GM06990 (cell line): ENCODE results near the gene DOCK4.

ENCODE experiments used
- DNase-seq: peaks from one replicate; pipeline ENCODE4 v3.0.0-alpha.2; 2011; ENCODE audit not compliant: insufficient read length; ENCODE audit errors: extremely low read depth
- H3K27me3 ChIP-seq: replicated peaks from 2 replicates; pipeline ENCODE4 v1.6.0; 2011; ENCODE audit warnings: low read length; ENCODE audit not compliant: control insufficient read depth, insufficient read depth
- H3K36me3 ChIP-seq: 2 replicates; pipeline ENCODE4 v1.5.1; 2011; ENCODE audit warnings: low read length; ENCODE audit not compliant: control insufficient read depth, insufficient read depth
- H3K4me3 ChIP-seq: replicated peaks from 2 replicates; pipeline ENCODE4 v1.5.1; 2011; ENCODE audit warnings: low read depth, mild to moderate bottlenecking, control low read depth, low read length
- CTCF ChIP-seq: IDR thresholded peaks from 2 replicates; pipeline ENCODE4 v1.5.1; 2011; ENCODE audit warnings: low read length, control low read depth, mild to moderate bottlenecking, inconsistent platforms; ENCODE audit not compliant: insufficient read depth, poor library complexity, severe bottlenecking

Gene DOCK4

DNA sequence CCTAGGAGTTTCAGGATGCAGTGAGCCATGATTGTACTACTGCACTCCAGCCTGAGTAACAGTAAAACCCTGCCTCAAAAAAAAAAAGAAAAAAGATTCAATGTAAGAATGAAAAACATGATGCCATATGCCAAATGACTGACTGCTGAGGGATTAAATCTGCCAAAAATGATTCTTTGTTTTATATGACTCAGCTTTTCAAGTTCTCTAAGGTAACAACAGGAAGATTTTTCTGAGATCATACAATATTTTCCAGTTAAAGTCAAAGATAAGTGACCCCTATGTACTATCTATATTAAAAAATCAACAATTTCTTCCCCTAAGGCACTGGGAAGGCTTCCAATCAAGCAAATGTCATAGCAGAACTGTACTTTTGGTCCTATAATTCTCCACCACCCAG lies 372.7 kb downstream of the DOCK4 start:
- no peak for TF ChIP-seq CTCF
- Histone ChIP-seq H3K27me3 (no peaks in the 10 kb centered on the region), H3K36me3 (no peaks in the 10 kb centered on the region), H3K4me3 (no peak overlapping the region)
- DNase-seq, result no peak

DNA sequence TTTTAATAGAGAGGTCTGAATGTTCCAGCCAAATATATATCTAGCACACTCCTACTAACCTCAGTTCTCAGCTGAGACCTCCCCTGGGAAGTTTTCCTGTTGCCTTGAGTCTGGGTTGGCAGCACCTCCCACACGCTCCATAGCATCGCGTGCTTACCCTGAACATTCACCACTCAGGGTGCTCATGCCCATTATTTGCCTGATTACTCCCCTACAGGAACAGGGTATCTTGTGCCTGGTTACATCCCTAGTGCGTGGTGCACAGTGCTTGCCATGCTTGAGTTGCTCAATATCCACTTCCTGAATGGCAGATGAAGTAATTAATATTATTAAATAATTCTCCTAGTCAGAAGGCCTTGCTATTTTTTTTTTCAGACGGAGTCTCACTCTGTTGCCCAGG lies 374.0 kb downstream of the DOCK4 start:
- H3K27me3 ChIP-seq, result no peaks in the 10 kb centered on the region
- H3K36me3 ChIP-seq, result no peaks in the 10 kb centered on the region
- H3K4me3 ChIP-seq, result no peak overlapping the region
- no peak for TF ChIP-seq CTCF
- DNase-seq, result no peak

GRCh38 chr7:111829221-111829620 lies 377.0 kb downstream of the DOCK4 start:
- H3K36me3 ChIP-seq, result no peaks in the 10 kb centered on the region
- no peak overlapping the region for H3K4me3 ChIP-seq
- TF ChIP-seq CTCF, result no peak
- no peak for DNase-seq
- no peaks in the 10 kb centered on the region for H3K27me3 ChIP-seq

DNA sequence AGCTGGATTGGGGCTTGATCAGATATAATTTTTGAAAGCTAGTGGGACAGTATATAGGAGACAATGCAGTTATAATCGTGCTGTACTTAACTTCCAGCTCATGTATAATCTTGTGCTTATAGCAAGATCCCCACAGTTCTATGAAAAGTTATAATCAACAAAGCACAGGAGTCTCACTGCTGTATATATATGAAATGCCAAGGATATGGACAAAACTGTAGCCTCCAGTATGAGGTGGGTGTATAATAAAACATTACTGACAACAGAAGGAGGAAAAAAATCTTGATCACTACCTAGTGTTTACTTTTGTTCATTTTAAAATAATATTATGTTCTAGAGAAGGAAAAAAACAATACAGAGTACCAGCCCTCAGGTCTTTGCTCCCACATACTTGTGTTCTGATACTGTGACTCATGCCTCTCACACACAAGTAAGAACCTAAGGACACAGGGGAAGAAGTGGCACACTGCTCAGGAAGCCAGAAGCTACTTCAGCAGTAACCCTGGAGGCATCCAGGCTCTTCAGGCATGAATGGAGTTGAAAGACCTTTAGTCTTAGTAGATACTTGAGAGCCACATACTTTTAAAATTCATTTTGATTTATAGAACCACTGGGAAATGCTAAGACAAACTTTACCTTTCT lies 378.2 kb downstream of the DOCK4 start:
- no peak for DNase-seq
- H3K36me3 ChIP-seq, result no peaks in the 10 kb centered on the region
- no peak for TF ChIP-seq CTCF
- no peak overlapping the region for H3K4me3 ChIP-seq
- H3K27me3 ChIP-seq, result no peaks in the 10 kb centered on the region

GRCh38 chr7:111825046-111825445 lies 381.2 kb downstream of the DOCK4 start:
- Histone ChIP-seq H3K36me3 (no peaks in the 10 kb centered on the region), H3K4me3 (no peak overlapping the region)
- TF ChIP-seq CTCF, result no peak

DNA sequence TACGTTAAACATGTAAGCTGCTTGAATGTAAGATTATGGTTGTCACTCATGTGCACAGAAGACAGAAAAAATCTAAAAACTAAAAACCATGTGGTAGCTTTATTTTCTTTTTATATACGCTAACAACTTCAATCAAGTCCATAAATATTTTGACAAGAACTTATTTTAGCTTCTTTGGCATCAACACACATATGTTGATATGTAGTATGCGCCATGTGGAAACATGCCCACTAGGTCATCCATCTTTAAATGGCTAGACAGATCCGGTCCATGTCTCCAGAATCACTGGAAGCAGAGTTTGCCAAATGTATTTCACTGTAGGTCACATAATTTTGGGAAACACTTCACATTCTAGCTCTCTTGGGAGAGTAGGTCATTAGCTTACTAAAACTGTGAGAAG lies 382.4 kb downstream of the DOCK4 start:
- H3K36me3 ChIP-seq, result no peaks in the 10 kb centered on the region
- no peak overlapping the region for H3K4me3 ChIP-seq
- no peaks in the 10 kb centered on the region for H3K27me3 ChIP-seq
- no peak for DNase-seq
- no peak for TF ChIP-seq CTCF

More at GRCh38 chr7:111825046-111825445, 381.2 kb downstream of the DOCK4 start:
- no peaks in the 10 kb centered on the region for H3K27me3 ChIP-seq
- DNase-seq, result no peak
